Ureter (tissue), 1 donor: ENCODE measurements around the gene R3HDM4. TPM values are rescaled to one million over a fixed set of nuclear protein-coding genes. Genes with fewer than 3 reads are reported as not detected.
A peak's percentile ranks its signal among the peaks of the same experiment; 100 is the strongest.

ENCODE experiments used
- DNase-seq: peaks from one replicate; pipeline ENCODE4 v3.0.0-alpha.2; 2020; ENCODE audit warnings: low spot score
- total RNA-seq: library from RNA; stranded (reverse); gene quantifications from one replicate; pipeline ENCODE4 v1.2.4, GENCODE V29; 2023
- donor health status: DM: yes; HTN: yes; CAD: no.

R3HDM4 gene
- total RNA-seq, 1 donor from 2014 or later: 69.5 TPM

- DNase-seq: no peak
Observed at GRCh38 chr19:912181-913079, 589 bp downstream of the R3HDM4 start.

GRCh38 chr19:911197-912033, 1.6 kb downstream of the R3HDM4 start:
- DNase-seq: no peak

GRCh38 chr19:907183-907853, 5.7 kb downstream of the R3HDM4 start:
- DNase-seq: no peak

- DNase-seq: no peak
Observed at GRCh38 chr19:906480-906879, 6.5 kb downstream of the R3HDM4 start.

GRCh38 chr19:904545-904944, 8.5 kb downstream of the R3HDM4 start:
- no peak for DNase-seq

GRCh38 chr19:903266-903797, 9.7 kb downstream of the R3HDM4 start:
- no peak for DNase-seq

GRCh38 chr19:902446-903226, 10.4 kb downstream of the R3HDM4 start:
- no peak for DNase-seq

GRCh38 chr19:902093-902370, 11.0 kb downstream of the R3HDM4 start:
- no peak for DNase-seq

- DNase-seq: no peak
Observed at GRCh38 chr19:901216-902092, 11.6 kb downstream of the R3HDM4 start.

- no peak for DNase-seq
Observed at GRCh38 chr19:900302-901111, 12.5 kb downstream of the R3HDM4 start.

- DNase-seq: no peak
Observed at GRCh38 chr19:900043-900301, 13.0 kb downstream of the R3HDM4 start.

GRCh38 chr19:899336-900042, 13.5 kb downstream of the R3HDM4 start:
- no peak for DNase-seq

GRCh38 chr19:898663-899062, 14.4 kb downstream of the R3HDM4 start:
- DNase-seq: no peak

GRCh38 chr19:897442-898039, 15.5 kb downstream of the R3HDM4 start:
- DNase-seq: no peak

GRCh38 chr19:896999-897398, 16.0 kb downstream of the R3HDM4 start:
- no peak for DNase-seq

GRCh38 chr19:896434-896833, 16.6 kb downstream of the R3HDM4 start:
- no peak for DNase-seq

- DNase-seq: peak; percentile 93
Observed at GRCh38 chr19:892894-893689, 19.9 kb downstream of the R3HDM4 start, which contains the start of the genes MED16 and RNU6-9. MED16 (minus strand) TSS chr19:893187; CDS start chr19:891131, 2,056 bp downstream. RNU6-9 (plus strand) TSS chr19:893484.
